Epithelial cell of proximal tubule (primary cell): ENCODE measurements around the gene CMTR2. TPM values are rescaled to one million over a fixed set of nuclear protein-coding genes. Genes with fewer than 3 reads are reported as not detected.
A peak's percentile ranks its signal among the peaks of the same experiment; 100 is the strongest.
"Not testable (repeated sequence)": the region's sequence is repeated elsewhere in the genome, so short reads cannot be mapped to it uniquely, and the experiment has no call there.

Experiments used
- DNase-seq: peaks from one replicate; pipeline ENCODE4 v3.0.0-alpha.2; 2011; ENCODE audit warnings: low read depth
- H3K4me3 ChIP-seq: 2 replicates; pipeline ENCODE4 v1.5.1; 2011; ENCODE audit warnings: low read depth, mild to moderate bottlenecking, low read length
- CTCF ChIP-seq: conservative IDR thresholded peaks from 2 replicates; pipeline ENCODE4 v1.5.1; 2012; ENCODE audit warnings: low read depth, mild to moderate bottlenecking, low read length
- total RNA-seq: library from RNA; depleted of rRNA; stranded (reverse); fragments of >200 nt; gene quantifications from 2 replicates; pipeline ENCODE4 v1.2.3, GENCODE V29; 2015

The CMTR2 gene
- total RNA-seq, 1 donor from 2014 or later = 24.4 TPM

GRCh38 chr16:71293919-71294318, 4.7 kb upstream of the CMTR2 start:
- no peak for TF ChIP-seq CTCF
- H3K4me3 ChIP-seq = no peak overlapping the region
- DNase-seq = no peak

GRCh38 chr16:71292095-71292494, 2.9 kb upstream of the CMTR2 start:
- not testable (repeated sequence) for H3K4me3 ChIP-seq, DNase-seq

- no peak for TF ChIP-seq CTCF
- peak overlapping the region; percentile 92 for H3K4me3 ChIP-seq
- no peak for DNase-seq
Measured at GRCh38 chr16:71289732-71290062, 495 bp upstream of the CMTR2 start.

GRCh38 chr16:71288570-71288889, 672 bp downstream of the CMTR2 start:
- TF ChIP-seq CTCF = no peak
- no peak for DNase-seq
- H3K4me3 ChIP-seq = peak overlapping the region; percentile 92

GRCh38 chr16:71287911-71288310, 1.3 kb downstream of the CMTR2 start:
- H3K4me3 ChIP-seq = peak overlapping the region; percentile 92
- no peak for TF ChIP-seq CTCF
- DNase-seq = peak; percentile 32

GRCh38 chr16:71287454-71287853, 1.7 kb downstream of the CMTR2 start:
- H3K4me3 ChIP-seq = peak overlapping the region; percentile 92
- DNase-seq = no peak
- TF ChIP-seq CTCF = no peak

GRCh38 chr16:71283612-71284011, 5.6 kb downstream of the CMTR2 start:
- no peak for TF ChIP-seq CTCF
- no peak for DNase-seq

GRCh38 chr16:71282943-71283342, 6.3 kb downstream of the CMTR2 start:
- DNase-seq = no peak
- no peak overlapping the region for H3K4me3 ChIP-seq
- TF ChIP-seq CTCF = no peak

More at GRCh38 chr16:71283612-71284011, 5.6 kb downstream of the CMTR2 start:
- no peak overlapping the region for H3K4me3 ChIP-seq
